K562 (cell line): Measurements from ENCODE around the gene DNAAF2. TPM values are rescaled to one million over a fixed set of nuclear protein-coding genes. Genes with fewer than 3 reads are reported as not detected.

Source experiments
- CBX1 ChIP-seq: sonication (generic); IDR thresholded peaks from 2 replicates; pipeline ENCODE4 v1.6.1; 2016; ENCODE audit warnings: antibody characterized with exemption, low read depth, mild to moderate bottlenecking
- CXXC5 ChIP-seq: fragments of 250-450 bp; sonication (Bioruptor Pico); IDR thresholded peaks from 2 replicates; pipeline ENCODE4 v1.8.0; 2022; ENCODE audit warnings: inconsistent platforms, mild to moderate bottlenecking, moderate library complexity
- GABPA ChIP-seq: fragments of 200-800 bp; sonication (Bioruptor generic); conservative IDR thresholded peaks from 2 replicates; pipeline ENCODE4 v1.6.1; 2016; ENCODE audit warnings: low read depth, missing genetic modification characterization, missing compliant biosample characterization
- HNRNPK ChIP-seq: fragments of 200-400 bp; formaldehyde crosslinking; IDR thresholded peaks from one replicate; pipeline ENCODE4 v1.6.1; 2018; ENCODE audit warnings: mild to moderate bottlenecking, low read depth, low read length; ENCODE audit not compliant: poor library complexity, severe bottlenecking
- PML ChIP-seq: IDR thresholded peaks from 2 replicates; pipeline ENCODE4 v1.6.1; 2012; ENCODE audit warnings: low read length, inconsistent platforms
- RUNX1 ChIP-seq: sonication (generic); IDR thresholded peaks from 2 replicates; pipeline ENCODE4 v1.6.1; 2016; ENCODE audit warnings: antibody characterized with exemption, low read depth
- polyA plus RNA-seq, 8 experiments: library from polyadenylated mRNA; depleted of rRNA in 4 of 8; stranded (reverse) in 5 of 8; unstranded in 3 of 8; fragments of >200 nt; fragmentation: Nextera tagmentation in 2 of 8; fragmentation: Illumina TruSeq in 1 of 8; extraction: Ambion mirVana in 2 of 8; extraction: Trizol in 1 of 8; gene quantifications; 2 replicates each; pipeline versions ENCODE4 v1.2.1 to v1.2.3, GENCODE V29; 2011 to 2014; ENCODE audit warnings: inconsistent platforms in 1 of 8, missing spikeins in 1 of 8
- total RNA-seq, 7 experiments: library from RNA; depleted of rRNA in 6 of 7; stranded (reverse); fragments of >200 nt in 6 of 7; fragmentation: Illumina TruSeq in 2 of 7; extraction: Trizol in 2 of 7; gene quantifications; 2 replicates each; pipeline versions ENCODE4 v1.2.1 to v1.2.3, GENCODE V29; 2011 to 2021; ENCODE audit warnings: low replicate concordance in 1 of 7
- TF ChIP-seq, protein P1 (sequence below), 2 experiments: fragments of 450-650 bp; IDR thresholded peaks; 2 replicates each; pipeline ENCODE4 v1.6.1; 2018; ENCODE audit warnings: mild to moderate bottlenecking in 2 of 2, low read depth in 1 of 2; ENCODE audit not compliant: partially characterized antibody in 2 of 2
- TF ChIP-seq, protein P2 (sequence below): fragments of 250-450 bp; sonication (Bioruptor Pico); IDR thresholded peaks from 2 replicates; pipeline ENCODE4 v1.4.0; 2020; ENCODE audit warnings: mild to moderate bottlenecking, moderate library complexity
- TF ChIP-seq, protein P3 (sequence below): fragments of 200-800 bp; sonication (Bioruptor generic); IDR thresholded peaks from 2 replicates; pipeline ENCODE4 v1.6.1; 2017; ENCODE audit warnings: missing genetic modification characterization, missing compliant biosample characterization
- TF ChIP-seq, protein P4 (sequence below): fragments of 250-450 bp; sonication (Bioruptor Pico); IDR thresholded peaks from 2 replicates; pipeline ENCODE4 v1.5.0; 2021; ENCODE audit warnings: mild to moderate bottlenecking, borderline replicate concordance
- TF ChIP-seq, protein P5 (sequence below): sonication (generic); formaldehyde crosslinking; IDR thresholded peaks from 2 replicates; pipeline ENCODE4 v1.8.1; 2023; ENCODE audit warnings: mild to moderate bottlenecking, missing genetic modification reagents

The DNAAF2 gene
- total and polyA plus RNA-seq, 9 of the 15 experiments (the other 6 are each of a cell fraction or from before 2014, with no cell fraction given), result 2.4 to 14.6 (median 11.1) TPM

DNA sequence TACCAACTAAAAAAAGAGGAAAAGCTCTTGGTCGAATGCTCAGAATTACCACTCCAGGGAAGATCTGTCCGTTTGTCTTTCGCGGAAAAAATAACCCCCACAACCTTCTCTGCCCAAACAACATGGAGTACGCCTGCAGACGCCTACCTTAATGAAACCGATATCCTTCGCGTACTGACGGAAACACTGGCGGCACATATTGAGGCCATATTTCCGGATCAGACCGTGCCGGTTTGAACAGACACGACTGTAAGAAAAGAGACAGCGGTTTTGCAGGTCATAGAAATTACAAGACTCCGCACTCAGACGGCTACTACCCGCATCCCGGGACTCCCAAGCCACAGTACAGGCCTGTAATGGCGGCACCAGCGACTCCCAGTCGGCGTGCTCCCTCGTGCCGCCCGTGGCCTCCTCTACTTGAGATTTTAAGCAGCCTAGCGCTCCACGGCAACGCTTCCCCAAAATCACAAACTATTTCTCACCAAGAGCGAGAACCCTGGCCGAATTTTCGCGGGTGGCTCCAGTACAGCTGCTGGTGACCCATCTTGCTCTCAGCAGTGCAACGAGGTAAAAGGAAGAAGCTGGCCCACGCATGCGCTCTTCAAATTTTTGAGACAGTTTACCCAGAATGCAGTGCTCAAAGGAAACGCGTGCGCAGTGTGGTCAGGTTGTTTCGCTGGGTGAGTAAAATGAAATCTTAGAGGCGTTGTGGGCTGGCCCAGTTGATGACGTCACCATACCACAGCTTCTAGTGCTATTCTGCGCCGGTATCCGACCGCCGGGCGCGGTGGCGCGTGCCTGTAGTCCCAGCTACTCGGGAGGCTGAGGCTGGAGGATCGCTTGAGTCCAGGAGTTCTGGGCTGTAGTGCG is 49.0 kb downstream of the DNAAF2 start, which contains the start of gene RPS29 (continued):
- TF ChIP-seq, protein P1, sequence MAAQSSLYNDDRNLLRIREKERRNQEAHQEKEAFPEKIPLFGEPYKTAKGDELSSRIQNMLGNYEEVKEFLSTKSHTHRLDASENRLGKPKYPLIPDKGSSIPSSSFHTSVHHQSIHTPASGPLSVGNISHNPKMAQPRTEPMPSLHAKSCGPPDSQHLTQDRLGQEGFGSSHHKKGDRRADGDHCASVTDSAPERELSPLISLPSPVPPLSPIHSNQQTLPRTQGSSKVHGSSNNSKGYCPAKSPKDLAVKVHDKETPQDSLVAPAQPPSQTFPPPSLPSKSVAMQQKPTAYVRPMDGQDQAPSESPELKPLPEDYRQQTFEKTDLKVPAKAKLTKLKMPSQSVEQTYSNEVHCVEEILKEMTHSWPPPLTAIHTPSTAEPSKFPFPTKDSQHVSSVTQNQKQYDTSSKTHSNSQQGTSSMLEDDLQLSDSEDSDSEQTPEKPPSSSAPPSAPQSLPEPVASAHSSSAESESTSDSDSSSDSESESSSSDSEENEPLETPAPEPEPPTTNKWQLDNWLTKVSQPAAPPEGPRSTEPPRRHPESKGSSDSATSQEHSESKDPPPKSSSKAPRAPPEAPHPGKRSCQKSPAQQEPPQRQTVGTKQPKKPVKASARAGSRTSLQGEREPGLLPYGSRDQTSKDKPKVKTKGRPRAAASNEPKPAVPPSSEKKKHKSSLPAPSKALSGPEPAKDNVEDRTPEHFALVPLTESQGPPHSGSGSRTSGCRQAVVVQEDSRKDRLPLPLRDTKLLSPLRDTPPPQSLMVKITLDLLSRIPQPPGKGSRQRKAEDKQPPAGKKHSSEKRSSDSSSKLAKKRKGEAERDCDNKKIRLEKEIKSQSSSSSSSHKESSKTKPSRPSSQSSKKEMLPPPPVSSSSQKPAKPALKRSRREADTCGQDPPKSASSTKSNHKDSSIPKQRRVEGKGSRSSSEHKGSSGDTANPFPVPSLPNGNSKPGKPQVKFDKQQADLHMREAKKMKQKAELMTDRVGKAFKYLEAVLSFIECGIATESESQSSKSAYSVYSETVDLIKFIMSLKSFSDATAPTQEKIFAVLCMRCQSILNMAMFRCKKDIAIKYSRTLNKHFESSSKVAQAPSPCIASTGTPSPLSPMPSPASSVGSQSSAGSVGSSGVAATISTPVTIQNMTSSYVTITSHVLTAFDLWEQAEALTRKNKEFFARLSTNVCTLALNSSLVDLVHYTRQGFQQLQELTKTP (IDR thresholded peaks at IDR 0.05; ENCODE audit: low read depth in 1 of 2, partially characterized antibody in 2 of 2), result peak in 1 of 2 experiments; percentile 13
- TF ChIP-seq PML (peak; percentile 78), CXXC5 (CRISPR knock-in tag) (peak; percentile 72), RUNX1 (no peak), GABPA (tag) (peak; percentile 39; the same call in 1 of the 2 replicates), HNRNPK (no peak), CBX1 (peak; percentile 60; the same call in 1 of the 2 replicates)
- TF ChIP-seq, protein P2, sequence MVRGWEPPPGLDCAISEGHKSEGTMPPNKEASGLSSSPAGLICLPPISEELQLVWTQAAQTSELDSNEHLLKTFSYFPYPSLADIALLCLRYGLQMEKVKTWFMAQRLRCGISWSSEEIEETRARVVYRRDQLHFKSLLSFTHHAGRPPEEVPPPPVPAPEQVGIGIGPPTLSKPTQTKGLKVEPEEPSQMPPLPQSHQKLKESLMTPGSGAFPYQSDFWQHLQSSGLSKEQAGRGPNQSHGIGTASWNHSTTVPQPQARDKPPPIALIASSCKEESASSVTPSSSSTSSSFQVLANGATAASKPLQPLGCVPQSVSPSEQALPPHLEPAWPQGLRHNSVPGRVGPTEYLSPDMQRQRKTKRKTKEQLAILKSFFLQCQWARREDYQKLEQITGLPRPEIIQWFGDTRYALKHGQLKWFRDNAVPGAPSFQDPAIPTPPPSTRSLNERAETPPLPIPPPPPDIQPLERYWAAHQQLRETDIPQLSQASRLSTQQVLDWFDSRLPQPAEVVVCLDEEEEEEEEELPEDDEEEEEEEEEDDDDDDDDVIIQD (CRISPR knock-in tag), result no peak
- TF ChIP-seq, protein P3, sequence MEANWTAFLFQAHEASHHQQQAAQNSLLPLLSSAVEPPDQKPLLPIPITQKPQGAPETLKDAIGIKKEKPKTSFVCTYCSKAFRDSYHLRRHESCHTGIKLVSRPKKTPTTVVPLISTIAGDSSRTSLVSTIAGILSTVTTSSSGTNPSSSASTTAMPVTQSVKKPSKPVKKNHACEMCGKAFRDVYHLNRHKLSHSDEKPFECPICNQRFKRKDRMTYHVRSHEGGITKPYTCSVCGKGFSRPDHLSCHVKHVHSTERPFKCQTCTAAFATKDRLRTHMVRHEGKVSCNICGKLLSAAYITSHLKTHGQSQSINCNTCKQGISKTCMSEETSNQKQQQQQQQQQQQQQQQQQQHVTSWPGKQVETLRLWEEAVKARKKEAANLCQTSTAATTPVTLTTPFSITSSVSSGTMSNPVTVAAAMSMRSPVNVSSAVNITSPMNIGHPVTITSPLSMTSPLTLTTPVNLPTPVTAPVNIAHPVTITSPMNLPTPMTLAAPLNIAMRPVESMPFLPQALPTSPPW (CRISPR knock-in tag), result no peak
- TF ChIP-seq, protein P4, sequence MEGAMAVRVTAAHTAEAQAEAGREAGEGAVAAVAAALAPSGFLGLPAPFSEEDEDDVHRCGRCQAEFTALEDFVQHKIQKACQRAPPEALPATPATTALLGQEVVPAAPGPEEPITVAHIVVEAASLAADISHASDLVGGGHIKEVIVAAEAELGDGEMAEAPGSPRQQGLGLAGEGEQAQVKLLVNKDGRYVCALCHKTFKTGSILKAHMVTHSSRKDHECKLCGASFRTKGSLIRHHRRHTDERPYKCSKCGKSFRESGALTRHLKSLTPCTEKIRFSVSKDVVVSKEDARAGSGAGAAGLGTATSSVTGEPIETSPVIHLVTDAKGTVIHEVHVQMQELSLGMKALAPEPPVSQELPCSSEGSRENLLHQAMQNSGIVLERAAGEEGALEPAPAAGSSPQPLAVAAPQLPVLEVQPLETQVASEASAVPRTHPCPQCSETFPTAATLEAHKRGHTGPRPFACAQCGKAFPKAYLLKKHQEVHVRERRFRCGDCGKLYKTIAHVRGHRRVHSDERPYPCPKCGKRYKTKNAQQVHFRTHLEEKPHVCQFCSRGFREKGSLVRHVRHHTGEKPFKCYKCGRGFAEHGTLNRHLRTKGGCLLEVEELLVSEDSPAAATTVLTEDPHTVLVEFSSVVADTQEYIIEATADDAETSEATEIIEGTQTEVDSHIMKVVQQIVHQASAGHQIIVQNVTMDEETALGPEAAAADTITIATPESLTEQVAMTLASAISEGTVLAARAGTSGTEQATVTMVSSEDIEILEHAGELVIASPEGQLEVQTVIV (CRISPR knock-in tag), result no peak
- TF ChIP-seq, protein P5, sequence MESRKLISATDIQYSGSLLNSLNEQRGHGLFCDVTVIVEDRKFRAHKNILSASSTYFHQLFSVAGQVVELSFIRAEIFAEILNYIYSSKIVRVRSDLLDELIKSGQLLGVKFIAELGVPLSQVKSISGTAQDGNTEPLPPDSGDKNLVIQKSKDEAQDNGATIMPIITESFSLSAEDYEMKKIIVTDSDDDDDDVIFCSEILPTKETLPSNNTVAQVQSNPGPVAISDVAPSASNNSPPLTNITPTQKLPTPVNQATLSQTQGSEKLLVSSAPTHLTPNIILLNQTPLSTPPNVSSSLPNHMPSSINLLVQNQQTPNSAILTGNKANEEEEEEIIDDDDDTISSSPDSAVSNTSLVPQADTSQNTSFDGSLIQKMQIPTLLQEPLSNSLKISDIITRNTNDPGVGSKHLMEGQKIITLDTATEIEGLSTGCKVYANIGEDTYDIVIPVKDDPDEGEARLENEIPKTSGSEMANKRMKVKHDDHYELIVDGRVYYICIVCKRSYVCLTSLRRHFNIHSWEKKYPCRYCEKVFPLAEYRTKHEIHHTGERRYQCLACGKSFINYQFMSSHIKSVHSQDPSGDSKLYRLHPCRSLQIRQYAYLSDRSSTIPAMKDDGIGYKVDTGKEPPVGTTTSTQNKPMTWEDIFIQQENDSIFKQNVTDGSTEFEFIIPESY (CRISPR knock-in tag), result no peak
